Epidermal melanocyte (primary cell): ENCODE results near the gene P2RY8.
"Not testable (repeated sequence)": the region's sequence is repeated elsewhere in the genome, so short reads cannot be mapped to it uniquely, and the experiment has no call there.

Source experiments
- DNase-seq: peaks from one replicate; pipeline ENCODE4 v3.0.0; 2011; ENCODE audit warnings: low spot score; ENCODE audit not compliant: insufficient read length

The P2RY8 gene

DNA sequence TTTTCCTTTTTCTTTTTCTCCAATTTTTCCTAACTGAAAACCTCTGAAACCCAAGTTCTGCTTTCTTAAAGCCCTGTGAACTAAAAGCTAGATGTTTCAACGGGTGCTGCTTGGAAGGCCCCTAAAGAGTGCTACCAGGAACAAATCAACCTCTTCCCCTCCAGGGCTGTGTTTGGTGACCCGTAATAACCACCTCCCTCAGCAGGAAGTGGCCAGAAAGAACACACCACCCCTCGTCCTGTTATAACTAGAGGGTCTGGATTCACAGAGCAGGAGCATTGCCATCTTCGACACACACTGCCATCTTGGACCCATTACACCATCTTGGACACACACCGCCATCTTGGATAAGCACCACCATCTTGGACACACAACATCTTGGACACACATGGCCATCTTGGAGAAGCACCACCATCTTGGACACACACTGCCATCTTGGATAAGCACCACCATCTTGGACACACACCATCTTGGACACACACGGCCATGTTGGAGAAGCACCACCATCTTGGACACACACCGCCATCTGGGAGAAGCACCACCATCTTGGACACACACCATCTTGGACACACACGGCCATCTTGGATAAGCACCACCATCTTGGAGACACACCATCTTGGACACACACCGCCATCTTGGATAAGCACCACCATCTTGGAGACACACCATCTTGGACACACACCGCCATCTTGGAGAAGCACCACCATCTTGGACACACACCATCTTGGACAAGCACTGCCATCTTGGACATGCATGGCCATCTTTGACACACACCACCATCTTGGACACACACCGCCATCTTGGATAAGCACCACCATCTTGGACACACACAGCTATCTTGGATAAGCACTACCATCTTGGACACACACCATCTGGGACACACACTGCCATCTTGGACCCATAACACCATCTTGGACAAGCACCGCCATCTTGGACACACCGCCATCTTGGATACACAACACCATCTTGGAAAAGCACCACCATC is 89.7 kb downstream of the P2RY8 start:
- not testable (repeated sequence) for DNase-seq

DNA sequence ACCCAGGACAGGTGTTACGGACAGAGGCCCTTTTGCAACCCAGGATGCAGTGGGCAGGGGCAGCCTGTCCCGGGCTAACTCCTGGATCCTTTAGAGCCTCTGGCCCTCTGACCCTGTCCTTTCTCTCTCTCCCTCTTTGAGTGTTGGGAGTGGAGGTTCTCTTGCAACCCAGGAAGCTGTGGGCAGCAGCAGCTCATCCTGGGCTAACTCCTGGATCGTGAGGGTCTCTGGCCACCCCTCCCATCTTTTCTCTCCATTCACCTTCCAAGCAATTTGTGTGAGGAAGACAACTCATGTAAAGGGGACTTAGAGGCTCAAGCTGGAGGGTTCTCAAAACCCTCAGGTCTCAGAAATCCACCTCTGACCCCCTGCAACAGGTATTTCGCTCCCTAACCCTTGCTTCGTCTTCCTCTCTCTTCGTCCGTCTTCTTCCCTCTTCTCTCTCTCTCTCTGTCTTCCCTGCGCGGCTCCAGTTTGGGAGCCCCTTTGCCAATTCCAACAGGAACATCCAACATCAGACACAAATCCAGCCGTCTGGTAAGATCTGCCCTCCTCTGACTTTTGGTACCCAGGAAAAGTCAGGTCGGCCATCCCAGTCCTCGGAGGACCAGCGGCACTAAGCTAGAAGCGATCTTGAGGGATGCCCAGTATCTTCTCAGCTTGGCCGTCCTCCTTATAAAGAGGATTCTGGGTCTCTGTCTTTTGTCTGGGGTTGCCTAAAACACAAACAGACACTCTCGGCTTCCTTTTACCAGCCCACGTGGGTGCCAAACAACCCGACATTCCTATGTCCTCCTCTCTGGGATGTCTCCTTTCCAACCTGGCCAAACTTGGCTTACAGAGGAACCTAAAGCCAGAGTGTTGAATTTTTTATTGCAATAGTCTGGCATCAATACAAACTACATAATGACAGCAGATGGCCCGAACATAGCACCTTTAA is 92.2 kb downstream of the P2RY8 start:
- DNase-seq = no peak

DNA sequence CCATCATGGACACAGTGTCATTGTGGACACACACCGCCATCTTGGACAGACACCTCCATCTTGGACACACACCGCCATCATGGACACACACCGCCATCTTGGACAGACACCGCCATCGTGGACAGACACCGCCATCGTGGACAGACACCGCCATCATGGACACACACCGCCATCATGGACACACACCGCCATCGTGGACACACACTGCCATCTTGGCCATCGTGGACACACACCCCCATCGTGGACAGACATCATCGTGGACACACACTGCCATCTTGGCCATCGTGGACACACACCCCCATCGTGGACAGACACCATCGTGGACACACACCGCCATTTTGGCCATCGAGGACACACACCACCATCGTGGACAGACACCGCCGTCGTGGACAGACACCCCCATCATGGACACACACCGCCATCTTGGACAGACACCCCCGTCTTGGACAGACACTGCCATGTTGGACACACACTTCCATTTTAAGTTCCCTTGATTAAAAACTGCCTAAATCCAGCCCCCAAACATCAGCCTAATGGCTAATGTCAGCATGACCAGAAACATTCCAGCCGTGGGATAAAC is 93.4 kb downstream of the P2RY8 start:
- no peak for DNase-seq

DNA sequence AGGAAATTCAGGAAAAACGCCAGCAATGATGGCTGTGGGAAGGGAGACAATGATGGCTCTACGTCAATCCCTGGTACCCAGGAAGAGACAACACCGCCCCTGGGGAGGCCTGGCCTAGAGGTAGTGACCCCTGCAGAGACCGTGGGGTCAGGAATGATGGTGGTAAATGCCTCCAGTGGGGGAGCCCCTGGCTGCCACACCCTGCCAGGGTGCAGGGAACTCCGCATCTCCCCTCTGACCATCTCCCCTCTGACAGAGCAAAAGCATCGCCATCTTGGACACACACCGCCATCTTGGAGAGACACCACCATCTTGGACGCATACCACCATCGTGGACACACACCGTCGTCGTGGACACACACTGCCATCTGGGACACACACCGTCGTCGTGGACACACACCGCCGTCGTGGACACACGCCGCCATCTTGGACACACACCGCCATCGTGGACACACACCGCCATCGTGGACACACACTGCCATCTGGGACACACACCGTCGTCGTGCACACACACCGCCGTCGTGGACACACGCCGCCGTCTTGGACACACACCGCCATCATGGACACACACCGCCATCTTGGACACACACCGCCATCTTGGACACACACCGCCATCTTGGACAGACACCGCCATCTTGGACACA is 94.1 kb downstream of the P2RY8 start:
- no peak for DNase-seq

DNA sequence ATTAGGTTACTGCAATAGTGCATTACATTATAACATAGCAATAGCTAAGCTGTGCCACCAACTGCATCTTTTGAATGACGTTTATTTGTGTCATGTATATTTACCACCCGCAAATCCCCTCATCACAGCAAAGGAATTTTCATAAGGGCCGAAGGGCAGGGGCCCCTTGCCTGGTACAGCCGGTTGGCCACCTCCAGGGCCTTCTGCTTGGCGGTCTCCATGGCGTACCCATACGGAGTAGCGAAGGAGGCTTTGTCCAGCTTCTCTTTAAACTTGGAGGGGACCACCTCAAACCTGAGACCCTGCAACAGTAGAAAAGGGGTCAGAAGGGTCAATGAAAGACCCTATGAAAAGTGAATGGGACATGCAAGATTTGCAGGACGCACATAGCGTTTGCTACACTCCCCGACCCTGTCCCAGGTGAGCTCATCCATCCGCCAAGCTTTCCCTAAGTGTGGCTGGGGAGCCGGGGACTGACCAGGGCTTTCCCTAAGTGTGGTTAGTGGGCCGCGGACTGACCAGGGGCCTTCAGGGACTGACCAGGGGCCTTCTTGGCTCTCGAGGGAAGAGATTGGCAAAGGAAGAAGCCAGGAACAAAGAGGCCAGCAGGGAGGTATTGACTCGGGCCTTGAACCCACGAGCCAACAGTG is 94.8 kb downstream of the P2RY8 start:
- DNase-seq = no peak

DNA sequence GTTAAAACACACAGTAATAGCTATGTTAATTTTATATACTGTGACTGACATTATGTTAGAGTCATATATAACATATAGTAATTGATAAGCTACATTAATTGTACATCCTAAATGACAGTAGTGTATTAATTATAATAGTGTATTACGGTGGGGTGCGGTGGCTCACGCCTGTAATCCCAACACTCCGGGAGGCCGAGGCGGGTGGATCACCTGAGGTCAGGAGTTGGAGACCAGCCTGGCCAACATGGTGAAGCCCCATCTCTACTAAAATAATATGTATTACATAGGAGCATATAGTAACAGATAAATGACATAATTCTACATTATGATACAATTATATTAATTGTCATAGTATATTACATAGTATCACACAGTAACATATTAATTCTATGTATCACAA is 96.5 kb downstream of the P2RY8 start:
- DNase-seq = no peak

DNA sequence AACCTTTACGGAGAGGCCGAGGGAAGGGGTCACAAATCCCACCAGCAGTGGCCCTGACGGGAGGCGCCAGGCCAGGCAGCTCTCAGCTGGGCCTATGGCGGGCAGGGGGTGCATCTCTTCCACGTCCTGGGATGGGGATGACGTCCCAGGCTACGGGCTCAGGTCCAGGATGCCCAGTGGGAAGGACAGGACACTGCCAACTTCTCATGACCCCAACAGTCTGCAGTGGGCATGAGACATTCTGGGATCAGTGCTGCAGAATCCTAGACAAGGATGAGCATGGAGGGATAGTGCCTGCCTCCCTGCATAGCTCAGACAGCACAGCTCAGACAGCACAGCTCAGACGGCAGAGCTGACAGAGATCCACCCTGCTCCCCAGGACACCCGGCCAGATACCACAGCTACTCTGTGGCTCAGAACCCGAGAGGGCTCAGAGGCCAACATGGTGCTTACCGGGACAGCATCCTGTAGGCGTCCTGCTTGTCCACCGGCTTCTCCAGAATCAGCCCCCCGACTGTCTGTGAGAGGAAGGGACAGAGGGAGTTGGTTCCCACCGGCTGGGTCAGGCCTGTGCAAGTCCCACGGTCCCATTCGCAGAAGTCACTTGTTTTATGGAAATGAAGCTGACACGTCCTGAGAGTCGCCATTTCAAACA is 101.6 kb downstream of the P2RY8 start:
- DNase-seq = no peak

DNA sequence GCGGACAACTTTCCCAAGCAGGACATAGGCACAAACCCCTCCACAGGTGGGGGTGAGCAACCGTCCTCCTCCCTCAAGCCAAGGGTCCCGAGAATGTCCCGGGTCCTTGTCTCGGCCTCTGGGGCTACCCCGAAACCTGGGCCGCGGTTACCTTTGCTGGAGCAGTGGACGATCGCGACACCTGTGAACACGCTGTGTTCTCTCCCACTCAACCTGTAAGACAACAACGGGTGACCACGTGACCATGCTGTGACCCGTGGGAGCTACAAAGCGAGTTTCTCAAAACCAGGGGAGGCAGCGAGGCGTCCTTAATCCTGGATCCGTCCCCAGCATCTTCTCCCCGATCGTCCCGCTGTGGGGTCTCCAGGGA is 102.1 kb downstream of the P2RY8 start:
- DNase-seq = no peak

DNA sequence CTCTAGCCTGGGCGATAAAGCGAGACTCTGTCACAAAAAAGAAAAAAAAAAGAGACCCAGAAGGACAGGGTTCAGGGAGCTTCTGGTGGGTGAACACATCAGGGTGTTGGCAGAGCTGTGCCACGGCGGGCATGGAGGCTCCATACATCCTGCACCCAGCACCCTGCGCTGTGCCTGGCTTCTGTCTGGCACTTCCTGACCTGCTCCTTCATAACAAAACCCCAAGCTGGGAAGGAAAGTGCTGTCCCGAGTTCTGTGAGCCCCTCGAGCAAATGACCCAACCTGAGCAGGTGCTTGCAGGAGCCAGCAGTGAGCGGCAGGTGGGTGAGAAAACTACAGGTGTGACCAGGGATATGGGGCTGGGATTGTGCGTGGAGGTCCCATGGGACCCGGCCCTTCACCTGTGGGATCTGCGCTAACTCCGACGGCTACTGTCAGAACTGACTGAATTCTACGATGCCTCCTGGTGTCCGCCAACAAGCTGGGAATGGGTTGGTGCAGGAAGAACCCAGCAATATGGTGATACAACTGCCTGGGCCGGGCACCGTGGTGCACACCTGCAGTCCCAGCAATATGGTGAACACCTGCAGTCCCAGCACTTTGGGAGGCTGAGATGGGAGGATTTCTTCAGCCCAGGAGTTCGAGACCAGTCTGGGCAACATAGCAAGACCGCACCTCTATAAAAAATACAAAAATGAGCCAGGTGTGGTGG is 103.2 kb downstream of the P2RY8 start:
- DNase-seq = no peak

DNA sequence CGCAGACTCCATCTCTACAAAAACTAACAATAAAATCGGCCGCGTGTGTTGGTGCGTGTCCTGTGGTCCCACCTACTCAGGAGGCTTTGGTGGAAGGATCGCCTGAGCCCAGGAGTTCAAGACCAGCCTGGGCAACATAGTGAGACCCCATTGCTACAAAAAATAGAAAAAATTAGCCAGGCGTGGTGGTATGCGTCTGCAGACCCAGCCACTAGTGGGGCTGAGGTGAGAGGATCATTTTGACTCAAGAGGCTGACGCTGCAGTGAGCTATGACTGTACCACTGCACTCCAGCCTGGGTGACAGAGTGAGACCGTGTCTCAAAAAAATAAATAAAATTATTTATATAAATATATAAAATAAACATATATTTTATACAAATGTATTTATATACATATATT is 106.5 kb downstream of the P2RY8 start:
- no peak for DNase-seq

DNA sequence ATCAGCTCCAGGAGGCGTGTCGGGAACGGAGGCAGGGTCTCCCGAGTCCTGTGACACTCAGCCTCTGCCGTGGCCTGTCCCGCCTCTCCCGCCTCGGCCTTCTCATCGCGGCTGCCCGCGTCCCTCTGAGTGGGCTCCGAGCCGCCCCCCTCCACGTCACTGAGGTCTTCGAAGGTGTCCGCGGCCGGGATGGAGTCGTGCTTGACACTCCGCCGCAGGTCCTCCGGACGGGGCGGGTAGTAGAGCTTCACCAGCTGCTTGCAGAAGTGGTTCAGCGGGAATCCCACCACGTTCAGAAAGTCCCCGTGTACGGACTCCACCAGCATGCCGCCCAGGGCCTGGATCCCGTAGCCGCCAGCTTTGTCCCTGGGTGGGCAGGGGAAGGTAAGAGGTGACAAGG is 109.2 kb downstream of the P2RY8 start:
- no peak for DNase-seq

DNA sequence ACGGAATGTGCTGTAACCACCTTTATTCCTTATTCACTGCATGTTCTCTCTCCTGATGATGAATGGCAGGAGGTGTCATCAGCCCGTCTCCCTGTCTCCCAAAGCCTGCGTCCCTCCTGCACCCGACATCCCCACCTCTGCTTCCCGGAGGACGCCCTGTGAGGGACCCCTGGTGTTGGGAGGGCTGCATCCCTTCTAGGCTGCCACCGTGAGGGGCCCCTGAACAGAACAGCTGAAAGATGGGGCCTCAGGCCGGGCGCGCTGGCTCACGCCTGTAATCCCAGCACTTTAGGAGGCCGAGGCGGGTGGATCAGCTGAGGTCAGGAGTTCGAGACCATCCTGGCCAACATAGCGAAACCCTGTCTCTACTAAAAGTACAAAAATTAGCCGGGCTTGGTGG is 110.7 kb downstream of the P2RY8 start:
- DNase-seq = not testable (repeated sequence)

DNA sequence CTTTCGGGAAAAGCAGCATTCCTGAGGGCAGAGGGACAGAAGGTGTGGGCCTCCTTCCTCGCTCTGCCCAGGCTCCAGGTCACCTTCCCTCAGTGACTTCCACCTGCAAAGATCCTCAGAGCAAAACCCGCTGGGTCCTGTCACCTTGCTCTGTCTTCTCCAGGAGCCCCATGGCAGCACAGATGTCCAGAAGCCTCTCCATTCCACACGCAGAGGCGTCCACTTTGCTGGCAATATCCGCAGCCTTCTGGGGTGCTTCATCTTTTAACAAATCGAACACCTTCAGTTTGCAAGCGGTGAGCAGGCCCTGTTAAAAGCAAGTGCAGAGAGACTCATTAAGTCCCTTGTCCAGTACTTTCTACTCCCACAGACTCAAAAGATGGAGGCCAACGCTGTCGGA is 111.6 kb downstream of the P2RY8 start:
- no peak for DNase-seq

DNA sequence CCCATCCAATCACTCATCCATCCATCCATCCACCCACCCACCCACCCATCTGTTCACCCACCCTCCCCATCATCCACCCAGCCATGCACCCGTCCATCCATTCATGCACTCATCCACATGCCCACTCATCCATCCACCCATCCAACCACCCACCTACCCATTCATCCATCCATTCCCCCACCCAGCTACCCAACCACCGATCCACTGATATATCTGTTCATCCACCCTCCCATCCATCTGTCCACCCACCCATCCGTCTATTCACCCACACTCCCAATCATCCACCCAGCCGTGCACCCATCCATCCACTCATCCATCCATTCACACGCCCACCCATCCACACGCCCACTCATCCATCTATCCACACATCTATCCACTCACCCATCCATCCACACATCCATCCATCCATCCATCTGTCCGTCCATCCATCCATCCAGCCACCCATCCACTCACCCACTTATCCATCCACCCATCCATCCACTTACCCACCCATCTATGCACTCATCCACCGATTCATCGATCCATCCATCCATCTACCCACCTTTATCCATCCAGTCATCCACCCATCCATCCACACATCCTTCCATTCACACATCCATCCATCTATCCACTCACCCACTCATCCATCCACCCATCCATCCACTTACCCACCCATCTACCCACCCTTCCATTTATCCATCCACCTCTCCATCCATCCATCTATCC is 112.7 kb downstream of the P2RY8 start:
- no peak for DNase-seq

DNA sequence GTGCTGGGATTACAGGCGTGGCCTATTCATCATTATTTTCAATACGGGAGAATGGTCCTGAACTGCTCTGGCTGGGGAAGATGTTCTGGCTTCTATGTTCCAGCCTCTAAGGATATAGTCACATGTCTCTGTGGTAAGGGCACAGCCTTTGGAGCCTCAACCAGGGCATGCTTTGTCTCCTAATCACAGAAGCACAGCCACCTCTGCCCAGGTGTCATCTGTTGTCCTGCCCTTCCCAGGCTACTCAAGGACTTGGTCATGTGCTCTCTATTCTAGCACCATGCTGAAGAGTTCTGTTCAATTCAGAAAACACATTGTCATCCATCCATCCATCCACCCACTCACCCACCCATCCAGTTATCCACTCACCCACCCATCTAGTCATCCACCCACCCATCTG is 113.8 kb downstream of the P2RY8 start:
- DNase-seq = no peak

DNA sequence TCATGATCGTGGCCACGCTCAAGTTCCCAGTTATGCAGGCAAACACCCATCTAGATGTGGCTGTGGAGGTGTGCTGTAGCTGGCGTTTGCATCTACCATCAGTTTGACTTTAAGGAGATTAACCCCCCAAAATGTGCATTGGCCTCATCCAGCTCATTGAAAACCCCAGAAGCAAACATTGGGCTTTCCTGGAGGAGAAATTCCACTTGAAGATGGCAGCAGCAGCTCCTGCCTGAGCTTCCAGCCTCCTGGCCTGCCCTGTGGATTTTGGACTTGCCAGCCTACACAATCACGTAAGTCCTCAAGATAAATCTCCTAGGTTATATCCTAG is 114.9 kb downstream of the P2RY8 start:
- DNase-seq = no peak

DNA sequence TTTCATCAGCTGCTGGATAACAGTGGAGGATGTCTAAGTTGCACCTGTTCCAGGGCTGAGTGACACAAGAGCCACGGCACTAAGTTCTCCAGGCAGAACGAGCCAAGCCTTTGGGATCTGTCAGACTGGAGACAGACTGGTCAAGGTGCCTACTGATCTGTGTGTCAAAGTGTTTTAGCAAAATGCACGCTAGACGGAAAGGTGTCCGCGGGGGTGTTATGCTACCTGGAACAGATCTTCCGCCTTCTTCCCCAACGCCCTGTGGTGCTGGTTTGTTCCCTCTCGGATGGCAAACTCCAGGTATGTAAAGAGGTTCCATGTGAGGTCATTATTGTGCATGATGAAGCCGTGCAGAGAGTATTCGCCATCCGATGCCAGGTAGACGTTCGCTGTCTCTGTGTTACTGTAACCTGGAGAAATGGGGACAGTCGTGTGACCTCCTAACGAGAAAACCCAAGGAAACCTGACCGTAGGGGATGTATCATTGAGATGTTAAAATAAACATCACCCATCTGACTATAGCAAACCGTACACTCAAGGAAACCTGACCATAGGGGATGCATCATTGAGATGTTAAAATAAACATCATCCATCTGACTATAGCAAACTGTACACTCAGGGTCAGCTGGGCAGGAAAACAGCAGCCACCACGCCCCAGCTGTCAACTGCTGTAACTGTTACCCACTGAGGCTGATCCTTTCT is 115.4 kb downstream of the P2RY8 start:
- DNase-seq = no peak

DNA sequence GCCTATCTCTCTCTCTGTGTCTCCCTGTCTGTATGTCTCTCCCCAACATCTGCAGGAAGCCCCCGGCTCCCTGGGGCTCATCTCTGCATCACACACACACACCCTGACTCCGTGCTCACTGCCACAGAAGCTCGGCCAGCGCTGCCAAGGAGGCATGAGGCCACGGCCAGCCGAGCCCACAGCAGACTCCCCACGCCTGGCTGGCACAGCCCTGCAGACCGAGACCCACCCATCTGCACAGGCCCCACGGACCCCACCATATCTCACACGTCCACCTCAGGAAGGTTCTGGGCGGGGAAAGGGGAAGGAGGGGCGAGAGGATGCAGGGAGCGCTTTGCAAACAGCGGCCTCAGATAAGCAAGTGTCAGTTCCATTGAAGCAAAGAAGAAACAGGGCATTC is 116.6 kb downstream of the P2RY8 start:
- DNase-seq = no peak
